HepG2 (cell line): ENCODE data around the gene VARS2. TPM values are rescaled to one million over a fixed set of nuclear protein-coding genes. Genes with fewer than 3 reads are reported as not detected.
"Not testable (repeated sequence)": the region's sequence is repeated elsewhere in the genome, so short reads cannot be mapped to it uniquely, and the experiment has no call there.

Experiments used
- ATAC-seq: fragments of 200-7000 bp; cut with Tn5 transposase; 3 replicates; pipeline ENCODE4 v1.9.1; 2020; ENCODE audit warnings: mild to moderate bottlenecking, moderate library complexity
- BruUV-seq: library from RNA; stranded (reverse); fragments of 400-500 nt; replicated peaks from 2 replicates; lab custom pipeline; 2021; lab: Mats Ljungman, UMichigan
- CTCF ChIA-PET: fragments of 300-600 bp; formaldehyde crosslinking; extraction: SDS; loops from one replicate; lab custom pipeline; 2021; ENCODE audit warnings: low total read pairs, inconsistent platforms, low intra/inter-chr PET ratio; lab: Yijun Ruan, JAX
- POLR2A ChIA-PET: fragments of 350-600 bp; sonication (Branson Sonifier 250); formaldehyde crosslinking; loops from one replicate; lab custom pipeline; 2020; ENCODE audit warnings: antibody characterized with exemption, inconsistent platforms; lab: Yijun Ruan, JAX
- DNase-seq: peaks from one replicate; pipeline ENCODE4 v3.0.0-alpha.2; 2015; ENCODE audit warnings: low spot score
- FAIRE-seq: peaks from 3 replicates; lab custom pipeline; 2011; peaks lifted over from hg19 to GRCh38; lab: Jason Lieb, UNC
- H2AFZ ChIP-seq: one replicate; pipeline ENCODE4 v1.6.1; 2011; ENCODE audit warnings: low read length, inconsistent platforms
- H3K27ac ChIP-seq: fragments of 300-600 bp; 3 replicates; pipeline ENCODE4 v1.8.0; 2011; ENCODE audit warnings: mixed run types, mild to moderate bottlenecking, mixed read lengths, low read length, inconsistent platforms; ENCODE audit not compliant: insufficient read depth; ENCODE audit errors: extremely low read length
- H3K27me3 ChIP-seq, 2 experiments: fragments of 200-600 bp in 1 of 2; 2 replicates in 1 of 2; 3 replicates in 1 of 2; pipeline versions ENCODE4 v1.6.0 to v1.8.0; 2011; ENCODE audit warnings: low read length in 2 of 2, mild to moderate bottlenecking in 2 of 2, moderate library complexity in 2 of 2, inconsistent platforms in 1 of 2; ENCODE audit not compliant: insufficient read depth in 2 of 2, control insufficient read depth in 1 of 2
- H3K36me3 ChIP-seq, 2 experiments: fragments of 200-600 bp in 1 of 2; replicated peaks in 1 of 2; 2 replicates in 1 of 2; 3 replicates in 1 of 2; pipeline versions ENCODE4 v1.5.1 to v1.8.0; 2011; ENCODE audit warnings: low read length in 2 of 2, inconsistent platforms in 1 of 2; ENCODE audit not compliant: insufficient read depth in 2 of 2, control insufficient read depth in 1 of 2
- H3K4me1 ChIP-seq: 2 replicates; pipeline ENCODE4 v1.5.1; 2012; ENCODE audit warnings: low read length, inconsistent platforms; ENCODE audit not compliant: insufficient read depth
- H3K4me2 ChIP-seq: 2 replicates; pipeline ENCODE4 v1.6.0; 2011; ENCODE audit warnings: low read depth, low read length, inconsistent platforms
- H3K4me3 ChIP-seq, 3 experiments: fragments of 200-600 bp in 1 of 3; sonication (generic), shearing (Covaris generic) in 1 of 3; replicated peaks in 1 of 3; 2 replicates each; pipeline ENCODE4 v1.5.1; 2011 to 2016; ENCODE audit warnings: low read length in 3 of 3, inconsistent platforms in 2 of 3, low read depth in 2 of 3, mild to moderate bottlenecking in 2 of 3, control low read depth in 1 of 3, mixed read lengths in 1 of 3; ENCODE audit not compliant: insufficient read depth in 1 of 3
- H3K79me2 ChIP-seq: one replicate; pipeline ENCODE4 v1.6.1; 2011; ENCODE audit warnings: low read length, inconsistent platforms; ENCODE audit not compliant: insufficient read depth
- H3K9ac ChIP-seq: 2 replicates; pipeline ENCODE4 v1.6.0; 2011; ENCODE audit warnings: mild to moderate bottlenecking, low read depth, low read length, inconsistent platforms; ENCODE audit not compliant: insufficient read depth
- H3K9me3 ChIP-seq: 2 replicates; pipeline ENCODE4 v1.5.1; 2012; ENCODE audit warnings: mild to moderate bottlenecking, low read length
- H4K20me1 ChIP-seq: 2 replicates; pipeline ENCODE4 v1.6.0; 2011; ENCODE audit warnings: inconsistent platforms, mild to moderate bottlenecking, low read length, moderate library complexity; ENCODE audit not compliant: insufficient read depth
- CEBPG ChIP-seq: IDR thresholded peaks from 2 replicates; pipeline ENCODE4 v1.6.1; 2016
- FOXK1 ChIP-seq: sonication (generic); formaldehyde crosslinking; IDR thresholded peaks from 2 replicates; pipeline ENCODE4 v1.4.0; 2020; ENCODE audit warnings: low read depth, missing genetic modification reagents, borderline replicate concordance
- POGZ ChIP-seq: sonication (generic); formaldehyde crosslinking; IDR thresholded peaks from 2 replicates; pipeline ENCODE4 v1.4.0; 2020; ENCODE audit warnings: mild to moderate bottlenecking, missing genetic modification reagents
- PPARG ChIP-seq: conservative IDR thresholded peaks from 2 replicates; pipeline ENCODE4 v1.6.1; 2016; ENCODE audit warnings: missing biosample characterization, missing genetic modification reagents
- SIN3B ChIP-seq: fragments of 150-350 bp; IDR thresholded peaks from 2 replicates; pipeline ENCODE4 v1.6.1; 2014; ENCODE audit warnings: low read length
- WGBS: methylation state at CpG from one replicate; pipeline ENCODE4 v1.1.6; 2017; ENCODE audit warnings: low lambda C conversion rate; 5-methylcytosine and 5-hydroxymethylcytosine counted together
- in situ Hi-C: cut with HindIII; loops from 2 replicates; pipeline ENCODE4 v1.10.0; 2017; ENCODE audit warnings: low pct_unique_long_range_greater_than_20kb; ENCODE audit not compliant: extremely low pct_ligation_motif_present
- intact Hi-C: fragments of 100-400 bp; cut with micrococcal nuclease; formaldehyde crosslinking; loops from one replicate; pipeline ENCODE4 v1.10.0; 2022; ENCODE audit not compliant: unreplicated experiment
- polyA plus RNA-seq, 8 experiments: library from polyadenylated mRNA; depleted of rRNA in 3 of 8; stranded (reverse) in 7 of 8; unstranded in 1 of 8; fragments of >200 nt; fragmentation: Illumina TruSeq in 4 of 8; extraction: Trizol in 4 of 8; gene quantifications; 2 replicates each; pipeline versions ENCODE4 v1.2.1 to v1.2.3, GENCODE V29; 2011 to 2016; ENCODE audit warnings: low read depth in 4 of 8, missing spikeins in 1 of 8, mixed read lengths in 1 of 8; ENCODE audit not compliant: insufficient read depth in 1 of 8
- total RNA-seq, 5 experiments: library from RNA; depleted of rRNA; stranded (reverse); fragments of >200 nt; fragmentation: Illumina TruSeq; extraction: Trizol; gene quantifications; 2 replicates each; pipeline ENCODE4 v1.2.3, GENCODE V29; 2016; ENCODE audit warnings: low read depth in 1 of 5

The VARS2 gene
- total and polyA plus RNA-seq, 2 of the 13 experiments (the other 11 are each of a cell fraction or from before 2014, with no cell fraction given), result 61.8 to 71.8 TPM

GRCh38 chr6:30901436-30901835 is 12.6 kb upstream of the VARS2 start:
- no peak for FAIRE-seq
- H3K36me3 ChIP-seq, result peaks cover 17 to 32% of the 10 kb centered on the region in 2 experiments; a peak in 4 of 5 replicates
- H3K9ac ChIP-seq, result no peak overlapping the region
- POLR2A ChIA-PET, result interaction anchor here (1.3 kb wide), 1 partner anchor 12 kb away, joined by 3 read pairs; the partner anchor contains the start of gene VARS2
- no peak for DNase-seq
- no peaks in the 10 kb centered on the region for H3K9me3 ChIP-seq
- intact Hi-C loops, result no loop called here
- no peak for ATAC-seq
- TF ChIP-seq CEBPG (CRISPR knock-in tag), result peak; percentile 31; the same call in 1 of the 2 replicates
- TF ChIP-seq SIN3B, result no peak
- no peak for TF ChIP-seq PPARG (CRISPR knock-in tag)
- TF ChIP-seq POGZ (CRISPR knock-in tag), result no peak
- no peak for TF ChIP-seq FOXK1 (CRISPR knock-in tag)
- TF ChIP-seq, all 625 proteins: peak for 1
- no TSS peak for BruUV-seq
- in situ Hi-C loops, result no loop called here
- H4K20me1 ChIP-seq, result no peaks in the 10 kb centered on the region
- no peaks in the 10 kb centered on the region for H3K27me3 ChIP-seq
- H3K79me2 ChIP-seq, result no peaks in the 10 kb centered on the region
- no peak overlapping the region for H3K4me2 ChIP-seq
- no peak overlapping the region for H3K4me3 ChIP-seq
- no peak overlapping the region for H2AFZ ChIP-seq
- no peak overlapping the region for H3K27ac ChIP-seq
- CTCF ChIA-PET, result no interaction called here
- H3K4me1 ChIP-seq, result peaks cover 12% of the 10 kb centered on the region

GRCh38 chr6:30902196-30902595 is 11.8 kb upstream of the VARS2 start:
- H3K27me3 ChIP-seq, in situ Hi-C loops, ATAC-seq, H3K4me2 ChIP-seq, H3K4me3 ChIP-seq, CTCF ChIA-PET, DNase-seq, H2AFZ ChIP-seq, BruUV-seq, H3K9ac ChIP-seq, H4K20me1 ChIP-seq, FAIRE-seq, H3K79me2 ChIP-seq, H3K27ac ChIP-seq, intact Hi-C loops, H3K9me3 ChIP-seq: not testable (repeated sequence)
- 67% methylated on average over 9 of the region's 9 CpGs for WGBS
- POLR2A ChIA-PET, result interaction anchor here (1.3 kb wide), 1 partner anchor 12 kb away, joined by 3 read pairs; the partner anchor contains the start of gene VARS2
- peaks cover 20% of the 10 kb centered on the region for H3K4me1 ChIP-seq
- H3K36me3 ChIP-seq, result peaks cover 14 to 27% of the 10 kb centered on the region in 2 experiments; a peak in 4 of 5 replicates
